ENCODE measurements around the gene P2RY13. TPM values are rescaled to one million over a fixed set of nuclear protein-coding genes. Genes with fewer than 3 reads are reported as not detected.

Gene P2RY13
- total and polyA plus RNA-seq, 2 of the 13 experiments (the other 11 are each of a cell fraction or from before 2014, with no cell fraction given): not detected

- H3K9ac ChIP-seq (ENCODE audit: insufficient read depth, low read depth, low read length): no peak overlapping the region
- H3K79me2 ChIP-seq (ENCODE audit: insufficient read depth, low read length): no peaks in the 10 kb centered on the region
- DNase-seq (ENCODE audit: low spot score): peak; percentile 87
- peak; percentile 99 for ATAC-seq
- no peak overlapping the region for H3K27ac ChIP-seq (ENCODE audit: extremely low read length, insufficient read depth, low read length)
- H3K4me1 ChIP-seq (ENCODE audit: insufficient read depth, low read length): peaks cover 10% of the 10 kb centered on the region
- FAIRE-seq: peak; percentile 94
- CTCF ChIA-PET (ENCODE audit: low intra/inter-chr PET ratio, low total read pairs): no interaction called here
- no TSS peak for BruUV-seq (replicated peaks)
- no peaks in the 10 kb centered on the region for H3K36me3 ChIP-seq (replicated peaks in 1 of 2; ENCODE audit: control insufficient read depth in 1 of 2, insufficient read depth in 2 of 2, low read length in 2 of 2)
- 8% methylated on average over 6 of the region's 7 CpGs for WGBS (ENCODE audit: low lambda C conversion rate)
- H2AFZ ChIP-seq (ENCODE audit: low read length): no peak overlapping the region
- no peaks in the 10 kb centered on the region for H3K9me3 ChIP-seq (ENCODE audit: low read length)
- no peak overlapping the region for H3K4me3 ChIP-seq (replicated peaks in 1 of 3; ENCODE audit: insufficient read depth in 1 of 3, low read depth in 2 of 3, low read length in 3 of 3)
- in situ Hi-C loops (cut with HindIII; ENCODE audit: extremely low pct_ligation_motif_present, low pct_unique_long_range_greater_than_20kb) (no loop called here), intact Hi-C loops (cut with micrococcal nuclease; ENCODE audit: unreplicated experiment) (no loop called here)
- H3K27me3 ChIP-seq (ENCODE audit: control insufficient read depth in 1 of 2, insufficient read depth in 2 of 2, low read length in 2 of 2): no peaks in the 10 kb centered on the region
- no peaks in the 10 kb centered on the region for H4K20me1 ChIP-seq (ENCODE audit: insufficient read depth, low read length)
- H3K4me2 ChIP-seq (ENCODE audit: low read depth, low read length): no peak overlapping the region
- POLR2A ChIA-PET: no interaction called here
- TF ChIP-seq ZNF317 (CRISPR knock-in tag; IDR thresholded peaks at IDR 0.05) (no peak), TAF1 (CRISPR knock-in tag; IDR thresholded peaks at IDR 0.05) (no peak), ZFX (CRISPR knock-in tag; IDR thresholded peaks at IDR 0.05; ENCODE audit: low read depth) (peak; percentile 38; the same call in 1 of the 2 replicates), BORCS8-MEF2B (CRISPR knock-in tag; IDR thresholded peaks at IDR 0.05) (no peak), MEIS1 (CRISPR knock-in tag; IDR thresholded peaks at IDR 0.05; ENCODE audit: borderline replicate concordance) (no peak), ARID5B (CRISPR knock-in tag; IDR thresholded peaks at IDR 0.05) (0 out of 2 replicates have a peak, but pooled peaks have one; percentile 44), CEBPB (IDR thresholded peaks at IDR 0.05; ENCODE audit: borderline replicate concordance, low read depth, low read length) (peak; percentile 87), HOXA9 (CRISPR knock-in tag; IDR thresholded peaks at IDR 0.05; ENCODE audit: borderline replicate concordance) (no peak), TFDP2 (CRISPR knock-in tag; IDR thresholded peaks at IDR 0.05) (0 out of 2 replicates have a peak, but pooled peaks have one; percentile 39), ZNF274 (CRISPR knock-in tag; IDR thresholded peaks at IDR 0.05) (no peak), ATF3 (CRISPR knock-in tag; IDR thresholded peaks at IDR 0.05) (peak; percentile 90), ZNF644 (CRISPR knock-in tag; IDR thresholded peaks at IDR 0.05; ENCODE audit: low read depth) (peak; percentile 28; the same call in 1 of the 2 replicates), HNF4A (CRISPR knock-in tag; IDR thresholded peaks at IDR 0.05) (peak; percentile 12; the same call in 1 of the 2 replicates), CEBPZ (IDR thresholded peaks at IDR 0.05; ENCODE audit: low read length) (no peak), ZNF614 (CRISPR knock-in tag; IDR thresholded peaks at IDR 0.05; ENCODE audit: borderline replicate concordance) (0 out of 2 replicates have a peak, but pooled peaks have one; percentile 25)
Measured at GRCh38 chr3:151305060-151305774, 24.1 kb downstream of the P2RY13 start.
